ENCODE measurements around the gene NAXD. TPM values are rescaled to one million over a fixed set of nuclear protein-coding genes. Genes with fewer than 3 reads are reported as not detected.

NAXD gene
- total and polyA plus RNA-seq, 10 of the 15 experiments (the other 5 are each of a cell fraction or from before 2014, with no cell fraction given) = 1.5 to 36.2 (median 23.8) TPM

DNA sequence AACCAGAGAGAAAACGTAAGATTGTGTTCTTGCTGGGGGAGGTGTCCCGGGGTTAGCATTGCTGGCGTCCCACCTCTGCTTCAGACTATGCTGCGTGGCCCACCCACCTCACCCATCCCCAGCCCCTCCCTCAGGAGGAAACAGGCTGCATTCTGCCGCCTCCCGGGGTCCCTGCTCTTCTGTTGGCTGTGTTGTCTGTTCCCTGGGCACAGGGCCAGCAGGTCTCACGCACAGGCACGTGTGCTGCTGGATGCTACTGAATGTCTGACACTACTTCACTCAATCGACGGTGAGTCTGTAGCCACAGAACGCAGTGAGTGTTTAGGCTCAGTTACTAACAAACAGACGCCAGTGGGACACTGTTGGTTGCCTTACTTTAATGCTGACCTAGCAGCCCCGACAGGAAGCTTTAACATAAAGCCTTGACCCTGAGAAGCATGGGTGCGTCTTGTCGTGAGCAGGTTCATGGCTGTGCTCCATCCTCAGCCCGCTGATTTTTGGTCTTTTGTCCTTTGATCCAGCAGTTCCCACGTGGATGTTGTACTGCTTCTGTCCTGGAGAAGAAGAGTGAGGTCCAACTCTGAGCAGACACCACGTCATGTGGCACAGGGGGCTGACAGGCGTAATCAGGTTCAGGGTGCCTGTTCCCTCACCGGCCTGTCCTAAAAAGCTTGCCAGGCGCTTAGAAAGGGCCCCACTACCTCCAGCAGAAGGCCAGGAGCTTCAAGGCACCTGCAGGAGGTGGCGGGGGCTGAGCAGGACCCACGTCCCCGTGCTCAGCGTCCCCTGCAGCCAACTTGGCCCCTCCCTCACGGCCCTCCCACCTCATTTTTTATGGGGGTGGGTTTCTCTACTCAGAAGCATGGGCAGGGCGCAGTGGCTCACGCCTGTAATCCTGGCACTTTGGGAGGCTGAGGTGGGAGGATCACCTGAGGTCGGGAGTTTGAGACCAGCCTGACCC lies 26.0 kb downstream of the NAXD start:
- FAIRE-seq = no peak
- BruUV-seq (replicated peaks) = no TSS peak

More for the DNA sequence above, 26.0 kb downstream of the NAXD start:
- TF ChIP-seq TCF7 (IDR thresholded peaks at IDR 0.05; ENCODE audit: borderline replicate concordance) (no peak), KAT2A (conservative IDR thresholded peaks at IDR 0.05; ENCODE audit: control insufficient read depth, low read depth, low read length) (no peak), CTCF (IDR thresholded peaks at IDR 0.05 in 2 of 3, conservative IDR thresholded peaks at IDR 0.05 in 1 of 3; ENCODE audit: control insufficient read depth in 2 of 3, extremely low read depth in 1 of 3, insufficient read depth in 1 of 3, low read depth in 3 of 3, low read length in 3 of 3) (no peak), MYB (IDR thresholded peaks at IDR 0.05; ENCODE audit: borderline replicate concordance, low read depth, low read length) (no peak), BACH1 (IDR thresholded peaks at IDR 0.05; ENCODE audit: borderline replicate concordance) (no peak), BRCA1 (IDR thresholded peaks at IDR 0.05; ENCODE audit: low read depth, low read length) (no peak), SRF (IDR thresholded peaks at IDR 0.05; ENCODE audit: low read depth in 2 of 2, low read length in 2 of 2) (no peak)
- TF ChIP-seq, protein P1, sequence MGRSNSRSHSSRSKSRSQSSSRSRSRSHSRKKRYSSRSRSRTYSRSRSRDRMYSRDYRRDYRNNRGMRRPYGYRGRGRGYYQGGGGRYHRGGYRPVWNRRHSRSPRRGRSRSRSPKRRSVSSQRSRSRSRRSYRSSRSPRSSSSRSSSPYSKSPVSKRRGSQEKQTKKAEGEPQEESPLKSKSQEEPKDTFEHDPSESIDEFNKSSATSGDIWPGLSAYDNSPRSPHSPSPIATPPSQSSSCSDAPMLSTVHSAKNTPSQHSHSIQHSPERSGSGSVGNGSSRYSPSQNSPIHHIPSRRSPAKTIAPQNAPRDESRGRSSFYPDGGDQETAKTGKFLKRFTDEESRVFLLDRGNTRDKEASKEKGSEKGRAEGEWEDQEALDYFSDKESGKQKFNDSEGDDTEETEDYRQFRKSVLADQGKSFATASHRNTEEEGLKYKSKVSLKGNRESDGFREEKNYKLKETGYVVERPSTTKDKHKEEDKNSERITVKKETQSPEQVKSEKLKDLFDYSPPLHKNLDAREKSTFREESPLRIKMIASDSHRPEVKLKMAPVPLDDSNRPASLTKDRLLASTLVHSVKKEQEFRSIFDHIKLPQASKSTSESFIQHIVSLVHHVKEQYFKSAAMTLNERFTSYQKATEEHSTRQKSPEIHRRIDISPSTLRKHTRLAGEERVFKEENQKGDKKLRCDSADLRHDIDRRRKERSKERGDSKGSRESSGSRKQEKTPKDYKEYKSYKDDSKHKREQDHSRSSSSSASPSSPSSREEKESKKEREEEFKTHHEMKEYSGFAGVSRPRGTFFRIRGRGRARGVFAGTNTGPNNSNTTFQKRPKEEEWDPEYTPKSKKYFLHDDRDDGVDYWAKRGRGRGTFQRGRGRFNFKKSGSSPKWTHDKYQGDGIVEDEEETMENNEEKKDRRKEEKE (IDR thresholded peaks at IDR 0.05) = no peak
- POLR2A ChIA-PET = no interaction called here
- Histone ChIP-seq H3K79me2 (ENCODE audit: control insufficient read depth, insufficient read depth, low read length) (no peaks in the 10 kb centered on the region), H3K27me3 (replicated peaks in 1 of 2; ENCODE audit: control insufficient read depth in 2 of 2, insufficient read depth in 2 of 2, low read length in 1 of 2) (no peaks in the 10 kb centered on the region), H3K4me2 (ENCODE audit: control insufficient read depth, insufficient read depth) (no peak overlapping the region), H3K9me3 (replicated peaks; ENCODE audit: control insufficient read depth, insufficient read depth, low read length) (no peaks in the 10 kb centered on the region), H4K20me1 (ENCODE audit: control insufficient read depth, insufficient read depth) (no peaks in the 10 kb centered on the region), H3K4me3 (no peak overlapping the region), H3K9ac (ENCODE audit: control insufficient read depth, insufficient read depth, low read length) (no peak overlapping the region), H2AFZ (ENCODE audit: control insufficient read depth, low read depth, low read length) (no peak overlapping the region), H3K36me3 (ENCODE audit: control insufficient read depth in 2 of 2, insufficient read depth in 2 of 2, low read length in 1 of 2) (peaks cover 33% of the 10 kb centered on the region in 2 experiments), H3K4me1 (ENCODE audit: control insufficient read depth, insufficient read depth, low read length) (0 out of 2 replicates have a peak, but pooled peaks cover 3% of the 10 kb centered on the region), H3K27ac (ENCODE audit: control insufficient read depth, insufficient read depth) (no peak overlapping the region)
- SMC1A ChIA-PET (ENCODE audit: uncharacterized antibody, unreplicated experiment) = no interaction called here
- RAD21 ChIA-PET (ENCODE audit: unreplicated experiment) = no interaction called here
- 92% methylated on average over 29 of the region's 29 CpGs for WGBS (ENCODE audit: insufficient coverage, insufficient replicate concordance, low lambda C conversion rate, missing lambda C conversion rate)
- intact Hi-C loops (cut with micrococcal nuclease; ENCODE audit: unreplicated experiment) = no loop called here
- CTCF ChIA-PET = no interaction called here
- in situ Hi-C loops (cut with MboI) = no loop called here
- no peak for DNase-seq (ENCODE audit: low read depth, low spot score)
- ATAC-seq = no peak
